ENCODE results near the gene ACVRL1. TPM values are rescaled to one million over a fixed set of nuclear protein-coding genes. Genes with fewer than 3 reads are reported as not detected.

ACVRL1 gene
- total RNA-seq (2022) (0.74 TPM in 1 of 2 replicates, not detected in the other), Bru-seq, nascent RNA (percentile 5 among the genes with signal in this experiment), BruChase-seq, experiment 1, labeled RNA remaining after a 2-hour chase (not detected), BruChase-seq, experiment 2, labeled RNA remaining after a 6-hour chase (percentile 9 among the genes with signal in this experiment)
- long read RNA-seq: 0 reads

DNA sequence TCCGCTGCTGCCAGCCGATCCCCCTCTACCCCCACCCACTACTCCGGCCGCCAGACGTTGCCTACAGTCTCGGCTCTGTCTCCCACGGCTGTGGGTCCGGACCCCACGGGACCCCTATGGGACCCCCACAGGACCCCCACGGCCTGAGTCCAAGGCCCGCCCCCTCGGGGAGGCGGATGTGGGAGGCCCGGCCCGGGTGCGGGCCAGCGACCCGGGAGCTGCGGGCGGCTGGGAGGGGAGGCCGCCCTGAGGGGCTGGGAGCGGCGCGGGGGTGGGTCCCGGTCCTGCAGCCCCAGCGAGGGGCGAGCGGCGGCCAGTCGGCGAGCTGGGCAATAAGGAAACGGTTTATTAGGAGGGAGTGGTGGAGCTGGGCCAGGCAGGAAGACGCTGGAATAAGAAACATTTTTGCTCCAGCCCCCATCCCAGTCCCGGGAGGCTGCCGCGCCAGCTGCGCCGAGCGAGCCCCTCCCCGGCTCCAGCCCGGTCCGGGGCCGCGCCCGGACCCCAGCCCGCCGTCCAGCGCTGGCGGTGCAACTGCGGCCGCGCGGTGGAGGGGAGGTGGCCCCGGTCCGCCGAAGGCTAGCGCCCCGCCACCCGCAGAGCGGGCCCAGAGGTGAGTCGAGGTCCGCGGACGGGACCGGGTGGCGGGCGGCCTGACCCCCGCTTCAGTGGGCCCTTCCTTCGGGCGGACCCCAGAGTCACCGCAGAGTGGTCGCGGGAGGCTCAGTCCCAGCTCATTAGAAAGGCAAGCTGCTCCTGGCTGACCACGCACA lies at the start of gene ACVRL1:
TSS of gene ACVRL1 (plus strand) at position 422 of the 773 bp plus-strand sequence. CDS start 4,971 bp downstream, outside the sequence.
- DNase-seq: peak in 1 of 2 experiments; percentile 19
- no peaks in the 10 kb centered on the region for H3K27me3 ChIP-seq (replicated peaks; ENCODE audit: control insufficient read depth, insufficient read depth, low read length)
- Mint-ChIP-seq H3K36me3 (ENCODE audit: insufficient read depth, unreplicated experiment) (no peaks in the 10 kb centered on the region), H3K4me1 (ENCODE audit: low read depth, unreplicated experiment) (peaks cover 8% of the 10 kb centered on the region), H3K27ac (ENCODE audit: unreplicated experiment) (no peak within 1 kb of the TSS), H3K4me3 (ENCODE audit: unreplicated experiment) (no peak within 1 kb of the TSS), H3K9me3 (ENCODE audit: unreplicated experiment) (no peaks in the 10 kb centered on the region), H3K27me3 (ENCODE audit: insufficient read depth, unreplicated experiment) (no peaks in the 10 kb centered on the region)
- BruUV-seq (replicated peaks): no TSS peak
- no peaks in the 10 kb centered on the region; the same call in 1 of the 2 replicates for H3K4me1 ChIP-seq
- no peaks in the 10 kb centered on the region for H3K9me3 ChIP-seq
- H3K4me3 ChIP-seq (ENCODE audit: low read depth, low read length): no peak within 1 kb of the TSS
- CTCF ChIA-PET: interaction anchor here (0.6 to 1.1 kb wide), 2 partner anchors 27 to 31 kb away, joined by 4 to 5 read pairs; no protein-coding TSS in a partner anchor
- POLR2A ChIA-PET: no interaction called here
- intact Hi-C loops (cut with micrococcal nuclease; ENCODE audit: unreplicated experiment): no loop called here
- TF ChIP-seq, protein P1, sequence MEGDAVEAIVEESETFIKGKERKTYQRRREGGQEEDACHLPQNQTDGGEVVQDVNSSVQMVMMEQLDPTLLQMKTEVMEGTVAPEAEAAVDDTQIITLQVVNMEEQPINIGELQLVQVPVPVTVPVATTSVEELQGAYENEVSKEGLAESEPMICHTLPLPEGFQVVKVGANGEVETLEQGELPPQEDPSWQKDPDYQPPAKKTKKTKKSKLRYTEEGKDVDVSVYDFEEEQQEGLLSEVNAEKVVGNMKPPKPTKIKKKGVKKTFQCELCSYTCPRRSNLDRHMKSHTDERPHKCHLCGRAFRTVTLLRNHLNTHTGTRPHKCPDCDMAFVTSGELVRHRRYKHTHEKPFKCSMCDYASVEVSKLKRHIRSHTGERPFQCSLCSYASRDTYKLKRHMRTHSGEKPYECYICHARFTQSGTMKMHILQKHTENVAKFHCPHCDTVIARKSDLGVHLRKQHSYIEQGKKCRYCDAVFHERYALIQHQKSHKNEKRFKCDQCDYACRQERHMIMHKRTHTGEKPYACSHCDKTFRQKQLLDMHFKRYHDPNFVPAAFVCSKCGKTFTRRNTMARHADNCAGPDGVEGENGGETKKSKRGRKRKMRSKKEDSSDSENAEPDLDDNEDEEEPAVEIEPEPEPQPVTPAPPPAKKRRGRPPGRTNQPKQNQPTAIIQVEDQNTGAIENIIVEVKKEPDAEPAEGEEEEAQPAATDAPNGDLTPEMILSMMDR (IDR thresholded peaks at IDR 0.05; ENCODE audit: insufficient read depth in 1 of 2, low read depth in 1 of 2, low read length in 1 of 2, severe bottlenecking in 1 of 2, unreplicated experiment in 1 of 2): no peak
- H3K36me3 ChIP-seq (ENCODE audit: control insufficient read depth, insufficient read depth, low read length): no peaks in the 10 kb centered on the region

- no peaks in the 10 kb centered on the region for H3K27me3 ChIP-seq (replicated peaks; ENCODE audit: control insufficient read depth, insufficient read depth, low read length)
- H3K9me3 Mint-ChIP-seq (ENCODE audit: unreplicated experiment): no peaks in the 10 kb centered on the region
These were observed 46.3 kb upstream of the ACVRL1 start for GRCh38 chr12:51860986-51861385.

DNA sequence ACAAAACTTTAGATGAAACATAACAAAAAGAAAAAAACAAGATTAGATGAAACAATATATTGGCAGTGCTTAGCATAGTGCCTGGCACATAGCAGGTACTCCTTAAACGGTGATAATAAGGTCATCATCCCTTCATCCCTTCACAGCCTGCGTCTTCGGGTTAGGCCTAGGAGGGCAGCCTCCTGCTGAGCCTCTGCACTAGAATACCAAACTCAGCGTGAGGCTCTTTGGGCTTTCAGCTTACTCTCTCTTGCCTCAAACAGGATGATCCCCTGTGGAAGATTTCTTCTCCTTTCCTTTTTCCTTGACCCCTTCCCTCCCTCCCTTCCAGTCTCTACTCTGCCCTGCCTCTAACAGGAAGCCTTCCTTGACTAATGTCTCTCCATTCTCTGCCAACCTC lies 44.4 kb upstream of the ACVRL1 start:
- DNase-seq: no peak
- Histone ChIP-seq H3K4me3 (ENCODE audit: low read depth, low read length) (no peak overlapping the region), H3K9me3 (no peaks in the 10 kb centered on the region), H3K36me3 (ENCODE audit: control insufficient read depth, insufficient read depth, low read length) (no peaks in the 10 kb centered on the region), H3K4me1 (peaks cover 29% of the 10 kb centered on the region), H3K27me3 (replicated peaks; ENCODE audit: control insufficient read depth, insufficient read depth, low read length) (no peaks in the 10 kb centered on the region)
- peak overlapping the region; percentile 68 for H3K4me3 Mint-ChIP-seq (ENCODE audit: unreplicated experiment)
- TF ChIP-seq, protein P1 (IDR thresholded peaks at IDR 0.05; ENCODE audit: insufficient read depth in 1 of 2, low read depth in 1 of 2, low read length in 1 of 2, severe bottlenecking in 1 of 2, unreplicated experiment in 1 of 2): no peak
- POLR2A ChIA-PET: interaction anchor here (0.6 kb wide), 2 partner anchors 22 to 1381 kb away, joined by 4 to 6 read pairs; no protein-coding TSS in a partner anchor
- no peaks in the 10 kb centered on the region for H3K9me3 Mint-ChIP-seq (ENCODE audit: unreplicated experiment)
- peak overlapping the region; percentile 75 for H3K27ac Mint-ChIP-seq (ENCODE audit: unreplicated experiment)
- intact Hi-C loops (cut with micrococcal nuclease; ENCODE audit: unreplicated experiment): no loop called here
- CTCF ChIA-PET: interaction anchor here (0.7 to 2.9 kb wide), 6 partner anchors 11 to 162 kb away, joined by 3 to 21 read pairs (median 14); no protein-coding TSS in a partner anchor
- H3K27me3 Mint-ChIP-seq (ENCODE audit: insufficient read depth, unreplicated experiment): no peaks in the 10 kb centered on the region
- TSS peak; percentile 70 for BruUV-seq (replicated peaks)
- peaks cover 14% of the 10 kb centered on the region for H3K4me1 Mint-ChIP-seq (ENCODE audit: low read depth, unreplicated experiment)
- peaks cover 9% of the 10 kb centered on the region for H3K36me3 Mint-ChIP-seq (ENCODE audit: insufficient read depth, unreplicated experiment)

More at GRCh38 chr12:51860986-51861385, 46.3 kb upstream of the ACVRL1 start:
- no TSS peak for BruUV-seq (replicated peaks)
- Histone ChIP-seq H3K4me3 (ENCODE audit: low read depth, low read length) (no peak overlapping the region), H3K36me3 (ENCODE audit: control insufficient read depth, insufficient read depth, low read length) (no peaks in the 10 kb centered on the region), H3K4me1 (peaks cover 31% of the 10 kb centered on the region), H3K9me3 (no peaks in the 10 kb centered on the region)
- no peak overlapping the region for H3K4me3 Mint-ChIP-seq (ENCODE audit: unreplicated experiment)
- ChIA-PET POLR2A (no interaction called here), CTCF (no interaction called here)
- intact Hi-C loops (cut with micrococcal nuclease; ENCODE audit: unreplicated experiment): no loop called here
- DNase-seq: no peak
- TF ChIP-seq, protein P1 (IDR thresholded peaks at IDR 0.05; ENCODE audit: insufficient read depth in 1 of 2, low read depth in 1 of 2, low read length in 1 of 2, severe bottlenecking in 1 of 2, unreplicated experiment in 1 of 2): no peak
- peaks cover 9% of the 10 kb centered on the region for H3K36me3 Mint-ChIP-seq (ENCODE audit: insufficient read depth, unreplicated experiment)
- H3K27me3 Mint-ChIP-seq (ENCODE audit: insufficient read depth, unreplicated experiment): no peaks in the 10 kb centered on the region
- H3K27ac Mint-ChIP-seq (ENCODE audit: unreplicated experiment): no peak overlapping the region
- peaks cover 14% of the 10 kb centered on the region for H3K4me1 Mint-ChIP-seq (ENCODE audit: low read depth, unreplicated experiment)
